Right hindlimb (tissue), 1 donor: ENCODE results near the gene TET3.

ENCODE experiments used
- DNase-seq: peaks from one replicate; pipeline ENCODE4 v3.0.0-alpha.2; 2018

Gene TET3

DNA sequence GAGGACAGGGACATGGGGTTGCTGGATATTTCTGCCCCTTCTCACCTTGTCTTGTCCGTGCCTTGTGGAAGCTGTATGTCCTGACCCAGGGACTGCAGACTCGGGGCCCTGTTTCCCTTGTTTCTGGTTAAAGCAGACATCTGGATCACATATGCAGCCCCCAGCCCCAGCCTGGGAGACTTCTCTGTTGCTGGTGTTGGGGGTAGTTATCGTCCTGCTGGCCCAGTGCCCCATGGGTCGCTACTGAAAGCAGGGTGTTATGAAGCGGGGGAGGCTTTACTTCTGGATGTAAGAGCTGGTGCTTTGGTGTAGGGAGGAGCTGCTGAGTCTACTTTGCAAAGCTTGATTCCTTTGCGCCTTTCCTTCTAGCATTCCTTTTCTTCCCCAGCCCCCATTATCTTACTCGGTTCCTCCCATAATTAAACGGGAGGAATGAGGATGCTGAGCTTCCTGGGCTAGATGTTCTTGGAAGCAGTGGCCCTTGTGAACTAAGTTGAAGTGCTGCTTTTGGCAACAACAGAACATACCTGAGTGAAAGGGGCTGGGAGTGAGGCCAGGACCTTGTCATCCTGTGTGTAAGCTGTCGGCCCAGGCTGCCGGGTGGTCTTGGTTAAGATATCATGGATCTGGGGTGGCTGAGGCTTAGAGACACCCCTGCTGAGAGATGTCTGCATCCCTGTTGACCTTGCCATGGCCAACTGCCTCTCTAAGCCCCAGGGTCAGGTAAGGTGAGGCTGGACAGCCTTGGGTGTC lies 3.4 kb downstream of the TET3 start:
- DNase-seq, result no peak

DNA sequence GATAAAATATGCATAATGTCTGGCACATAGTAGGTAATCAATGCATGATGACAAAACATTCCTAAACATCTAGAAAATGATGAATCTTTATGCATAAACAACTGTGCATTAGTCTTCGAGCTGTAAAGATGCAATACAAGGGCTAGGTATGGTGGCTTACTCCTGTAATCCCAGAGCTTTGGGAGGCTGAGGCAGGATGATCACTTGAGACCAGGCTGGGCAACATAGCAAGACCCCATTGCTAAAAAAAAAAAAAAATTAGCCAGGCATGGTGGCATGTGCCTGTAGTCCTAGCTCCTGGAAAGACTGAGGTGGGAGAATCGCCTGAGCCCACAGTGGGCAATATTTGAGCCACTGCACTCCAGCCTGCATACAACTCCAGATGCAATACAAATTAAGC lies 5.3 kb downstream of the TET3 start:
- DNase-seq, result no peak

DNA sequence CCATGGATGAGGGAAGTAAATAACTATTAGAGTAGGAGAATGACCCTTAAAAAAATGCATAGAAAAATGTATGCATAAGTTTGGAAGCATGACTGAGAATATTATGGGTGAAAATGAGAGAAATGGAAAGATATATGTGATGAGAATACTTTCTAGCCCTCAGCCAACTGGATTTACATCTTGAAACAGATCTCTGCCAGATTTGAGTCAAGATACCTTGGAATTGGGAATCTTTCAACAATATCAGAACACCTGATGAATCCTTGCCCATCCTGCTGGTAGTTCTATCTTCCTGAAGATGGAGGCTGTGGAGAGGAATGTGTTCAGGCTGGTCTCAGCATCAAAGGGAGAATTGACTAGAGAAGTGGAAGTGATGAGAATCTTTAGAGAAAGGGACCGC lies 5.8 kb downstream of the TET3 start:
- no peak for DNase-seq

DNA sequence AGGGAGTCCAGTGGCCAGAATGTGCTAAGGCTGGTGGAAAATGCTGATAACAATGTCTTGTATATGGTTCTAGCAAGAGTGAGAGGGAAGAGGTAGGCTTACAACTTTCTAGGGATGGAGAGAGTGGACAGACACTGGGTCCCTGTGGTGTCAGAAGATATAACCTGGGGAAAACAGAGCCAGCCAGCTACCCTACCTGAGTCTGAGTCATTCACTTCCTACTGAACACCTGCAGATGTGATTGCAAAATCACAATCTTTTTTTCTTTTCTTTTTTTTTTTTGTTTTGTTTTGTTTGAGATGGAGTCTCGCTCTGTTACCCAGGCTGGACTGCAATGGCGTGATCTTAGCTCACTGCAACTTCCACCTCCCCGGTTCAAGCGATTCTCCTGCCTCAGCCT lies 7.3 kb downstream of the TET3 start:
- DNase-seq, result no peak

- DNase-seq, result no peak
Observed at GRCh38 chr2:73993376-73993775, 8.7 kb downstream of the TET3 start.

DNA sequence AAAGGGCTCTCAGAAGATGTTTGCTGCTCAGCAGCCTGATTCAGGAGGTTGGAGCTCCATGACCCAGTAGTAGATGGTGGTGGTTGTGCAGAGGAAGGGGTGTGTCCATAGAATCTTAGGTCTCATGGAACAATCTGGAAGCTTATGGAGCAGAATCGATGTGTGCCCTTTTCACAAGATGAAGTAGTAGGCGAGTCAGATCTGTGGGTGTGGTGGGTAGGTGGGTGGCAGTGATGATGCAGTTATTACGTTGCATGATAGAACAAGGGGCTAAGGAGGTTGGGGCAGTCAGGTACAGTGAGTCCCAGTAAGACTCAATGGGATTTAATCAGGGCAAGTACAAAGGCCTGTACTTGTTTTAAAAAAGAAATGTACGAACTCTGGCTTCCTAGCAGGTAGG lies 9.1 kb downstream of the TET3 start:
- no peak for DNase-seq

GRCh38 chr2:73994178-73994831 lies 9.6 kb downstream of the TET3 start:
- DNase-seq, result no peak

DNA sequence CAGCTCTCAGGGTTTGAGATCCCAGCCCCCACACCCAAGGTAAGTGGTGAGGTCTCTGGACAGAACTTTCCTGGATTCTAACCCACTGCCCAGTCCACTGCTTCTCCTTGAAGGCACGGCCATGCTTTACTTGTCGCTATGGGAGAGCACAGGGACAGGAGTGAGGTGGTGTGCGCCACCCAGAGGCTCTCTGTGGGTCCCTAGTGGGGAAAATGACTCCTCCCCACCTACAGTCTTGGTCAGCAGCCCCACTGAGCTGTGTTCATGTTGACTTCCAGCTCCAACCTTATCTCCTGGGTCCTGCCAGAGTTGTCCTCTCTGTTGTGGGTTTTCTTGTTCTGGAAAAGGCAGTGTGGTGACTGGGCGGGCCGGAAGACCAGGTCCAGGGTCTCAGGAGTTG lies 11.1 kb downstream of the TET3 start:
- no peak for DNase-seq

DNA sequence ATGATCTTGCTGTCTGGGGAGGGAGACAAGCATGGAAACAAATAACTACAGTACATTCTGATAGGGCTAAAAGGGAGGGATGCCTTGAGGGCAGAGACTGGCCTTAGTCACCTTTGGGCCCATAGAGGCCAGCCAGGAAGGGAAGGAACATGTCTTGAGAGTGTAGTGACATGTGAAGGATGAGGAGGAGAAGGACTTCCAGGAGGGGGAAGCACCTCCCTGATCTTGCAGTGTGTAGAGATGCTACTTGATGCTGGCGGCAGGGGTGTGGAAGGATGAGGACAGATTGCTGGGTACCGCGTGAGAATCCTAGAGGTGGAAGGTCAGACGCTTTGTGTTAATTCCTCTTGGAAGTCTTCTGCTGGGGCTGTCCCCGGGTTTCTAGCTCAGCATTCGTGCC lies 13.1 kb downstream of the TET3 start:
- DNase-seq, result no peak

DNA sequence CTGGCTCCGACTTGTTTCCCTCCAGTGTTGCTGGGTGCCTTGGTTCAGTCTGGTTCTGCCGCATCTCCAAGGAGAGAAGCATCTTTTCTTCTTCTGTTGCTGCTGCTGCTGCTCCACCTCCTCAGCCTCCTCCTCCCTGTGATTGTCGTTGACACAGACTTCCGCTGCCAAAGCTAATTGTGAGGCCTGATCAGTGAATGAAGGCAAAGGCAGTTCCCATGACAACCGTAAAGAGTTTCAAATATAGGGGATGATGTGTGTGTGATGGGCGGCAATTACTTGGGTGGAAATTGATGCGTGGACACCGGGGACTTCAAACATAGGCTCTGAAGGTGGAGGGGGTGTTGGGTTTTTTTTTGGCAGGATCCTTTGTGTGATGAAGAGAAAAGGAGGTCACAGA lies 13.7 kb downstream of the TET3 start:
- no peak for DNase-seq

GRCh38 chr2:73998933-73999332 lies 14.2 kb downstream of the TET3 start:
- DNase-seq, result no peak

DNA sequence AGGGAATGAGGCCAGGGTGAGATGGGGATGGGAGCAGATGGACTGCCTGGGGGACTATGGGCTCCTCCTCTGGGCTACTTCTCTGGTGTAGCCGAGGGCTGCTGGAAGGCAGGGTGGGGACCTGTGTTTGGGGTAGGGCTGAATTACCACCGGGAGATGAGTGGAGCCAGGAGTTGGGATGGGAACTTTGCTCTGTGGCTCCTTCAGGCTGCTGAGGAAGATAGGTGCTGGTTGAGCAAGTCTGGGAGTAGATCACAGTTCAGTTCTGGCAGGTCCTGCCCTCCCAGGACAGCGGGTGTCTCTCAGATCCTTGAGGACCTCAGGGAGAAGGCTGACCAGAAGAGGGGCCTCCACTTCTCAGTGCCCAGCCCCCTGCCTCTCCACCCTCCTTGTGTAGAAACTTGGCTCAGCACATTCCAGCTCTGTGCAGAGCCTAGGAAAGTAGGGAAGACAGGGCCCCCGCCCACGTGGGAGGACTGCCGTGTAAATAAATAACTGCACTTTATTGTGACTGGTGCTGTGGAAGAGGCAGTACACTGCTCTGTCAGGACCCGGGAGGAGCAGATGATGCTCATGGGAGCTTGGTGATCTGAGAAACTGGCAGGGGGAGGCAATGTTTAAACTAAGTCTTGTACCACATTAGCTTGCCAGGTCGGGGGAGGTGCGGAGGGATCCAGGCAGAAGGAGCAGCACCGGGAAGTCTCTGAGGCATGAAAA lies 15.3 kb downstream of the TET3 start:
- peak; percentile 65 for DNase-seq

DNA sequence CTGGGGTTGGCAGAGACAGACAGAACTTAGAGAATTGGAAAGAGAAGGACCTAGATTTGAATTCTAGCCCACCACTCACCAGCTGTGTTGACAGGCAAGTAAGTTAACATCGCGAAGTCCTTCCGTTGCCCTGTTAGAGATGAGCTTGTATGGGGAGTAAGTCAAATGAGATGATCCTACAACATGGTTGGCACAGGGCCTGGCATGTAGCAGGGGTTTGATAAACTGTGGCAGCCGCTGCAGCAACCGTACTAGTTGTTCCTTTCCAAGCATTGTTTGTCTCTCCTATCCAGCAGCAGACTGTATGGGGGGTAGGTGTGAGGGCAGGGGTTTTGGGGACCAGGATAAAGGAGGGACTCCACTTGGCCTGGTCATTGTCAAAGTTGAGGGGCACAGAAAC lies 16.0 kb downstream of the TET3 start:
- DNase-seq, result no peak

DNA sequence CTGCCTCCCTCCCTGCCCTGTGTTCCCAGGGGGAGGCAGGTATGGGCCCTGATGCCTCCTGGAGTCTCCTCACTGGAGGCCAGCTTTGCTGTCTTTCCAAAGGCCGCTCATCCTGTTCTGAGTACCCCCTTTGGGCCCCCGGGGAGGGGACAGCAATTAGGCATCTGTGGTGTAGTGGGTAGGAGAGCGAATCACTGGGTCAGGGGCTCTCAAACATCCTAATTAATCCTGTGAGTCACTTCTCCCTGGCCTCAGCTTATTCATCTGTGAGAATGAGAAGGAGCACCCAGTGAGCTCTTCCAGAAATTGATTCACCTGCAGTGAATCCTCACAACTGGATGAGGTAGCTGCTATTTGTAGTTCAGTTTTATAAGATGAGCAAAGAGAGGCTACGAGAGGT lies 16.4 kb downstream of the TET3 start:
- DNase-seq, result no peak

DNA sequence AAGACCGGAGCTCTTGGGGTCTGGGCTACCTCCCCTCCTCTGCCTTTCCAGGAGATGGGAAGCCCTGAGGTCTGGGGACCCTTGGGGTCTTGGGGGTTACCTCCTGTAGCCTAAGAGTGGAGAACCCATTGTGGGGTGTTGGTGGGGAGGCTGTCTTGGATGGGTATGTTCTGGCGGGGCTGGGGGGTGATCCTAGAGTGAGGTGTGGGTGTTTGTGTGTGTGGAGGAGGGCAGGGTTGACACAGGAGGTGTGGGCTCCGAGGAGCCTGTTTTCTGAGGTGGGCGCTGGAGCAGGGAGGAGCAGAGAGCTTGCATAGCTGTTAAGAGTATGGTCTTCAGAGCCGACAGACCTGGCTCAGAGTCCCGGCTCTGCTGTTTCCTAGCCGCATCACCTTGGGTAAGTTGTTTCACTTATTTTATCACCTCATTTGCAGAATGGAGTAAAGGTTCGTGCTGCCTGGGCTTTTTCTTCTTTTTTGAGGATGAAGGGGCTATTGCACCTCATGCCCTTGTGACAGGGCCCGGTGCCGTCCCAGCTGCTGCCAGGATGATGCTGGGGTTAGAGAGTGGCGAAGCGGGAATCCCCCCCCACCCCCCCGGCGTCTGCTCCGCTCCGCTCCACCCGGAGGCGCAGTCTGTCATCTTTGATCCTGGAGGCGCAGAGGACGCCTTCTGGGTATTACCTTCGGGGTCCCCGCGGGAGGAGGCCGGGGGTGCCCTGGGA lies 17.2 kb downstream of the TET3 start:
- DNase-seq, result no peak

DNA sequence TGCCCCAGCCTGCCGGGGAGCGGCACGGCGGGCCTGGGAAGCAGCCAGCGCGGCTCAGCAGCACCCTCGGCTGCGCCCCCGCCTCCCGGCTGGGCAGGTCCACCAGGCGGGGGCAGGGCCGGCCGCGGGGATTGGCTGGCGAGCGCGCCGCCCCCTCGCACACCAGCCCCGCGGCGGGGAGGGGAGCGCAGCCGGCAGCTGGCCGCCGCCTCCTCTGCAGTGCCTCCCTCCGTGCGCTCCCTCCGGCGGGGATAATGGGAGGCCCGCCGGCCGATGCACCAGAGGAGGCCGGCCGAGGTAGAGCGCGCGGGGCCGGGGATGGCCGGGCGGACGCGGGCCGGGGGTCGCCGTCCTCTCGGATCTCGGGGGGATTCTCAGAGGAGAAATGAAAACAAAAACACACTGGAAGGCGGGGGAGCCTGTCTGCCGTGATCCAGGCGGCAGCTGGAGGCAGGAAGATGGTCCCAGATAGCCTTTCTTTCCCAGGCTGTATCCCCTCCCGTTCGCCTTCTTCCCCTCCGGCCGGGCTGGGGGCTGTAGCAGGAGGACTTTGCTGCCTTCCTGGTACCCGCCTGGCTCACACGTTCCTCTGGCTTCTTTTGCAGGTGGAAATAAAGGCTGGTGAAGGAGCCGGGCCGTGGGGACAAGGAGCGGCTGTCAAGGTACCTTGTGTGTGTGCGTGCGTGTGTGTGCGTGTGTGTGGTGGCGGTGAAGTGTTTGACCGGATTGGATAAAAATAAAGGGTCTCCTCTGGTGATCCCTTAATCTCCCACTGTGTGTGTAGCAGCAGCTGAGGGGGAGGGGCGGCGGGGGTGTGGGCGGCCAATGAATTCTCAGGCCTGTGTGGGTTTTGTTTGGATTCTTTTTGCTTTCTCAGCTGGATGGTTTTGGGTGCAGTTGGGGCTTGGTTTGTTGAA lies 18.1 kb downstream of the TET3 start:
- peak; percentile 90 for DNase-seq

GRCh38 chr2:74003494-74004211 lies 18.9 kb downstream of the TET3 start:
- DNase-seq, result no peak

GRCh38 chr2:74004212-74005182 lies 19.8 kb downstream of the TET3 start:
- DNase-seq, result no peak

DNA sequence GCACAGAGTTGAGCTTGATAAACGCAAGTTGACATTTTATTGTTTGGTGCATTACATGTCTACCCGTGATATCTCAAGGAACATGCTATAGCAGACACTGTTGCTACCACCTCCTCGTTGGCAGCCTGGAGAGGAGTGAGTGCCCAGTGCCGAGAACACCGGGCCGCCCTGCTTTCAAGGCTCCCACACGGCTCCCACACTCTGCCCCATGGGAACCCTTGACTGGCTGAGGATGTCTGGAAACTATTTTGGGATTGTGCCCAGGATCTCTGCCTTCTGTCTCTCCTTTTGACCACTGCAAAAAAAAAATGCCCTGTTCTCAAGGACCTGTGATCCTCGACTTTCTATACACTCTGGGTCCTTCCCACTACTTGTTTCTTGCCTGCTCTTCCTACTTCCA lies 21.1 kb downstream of the TET3 start:
- DNase-seq, result no peak

DNA sequence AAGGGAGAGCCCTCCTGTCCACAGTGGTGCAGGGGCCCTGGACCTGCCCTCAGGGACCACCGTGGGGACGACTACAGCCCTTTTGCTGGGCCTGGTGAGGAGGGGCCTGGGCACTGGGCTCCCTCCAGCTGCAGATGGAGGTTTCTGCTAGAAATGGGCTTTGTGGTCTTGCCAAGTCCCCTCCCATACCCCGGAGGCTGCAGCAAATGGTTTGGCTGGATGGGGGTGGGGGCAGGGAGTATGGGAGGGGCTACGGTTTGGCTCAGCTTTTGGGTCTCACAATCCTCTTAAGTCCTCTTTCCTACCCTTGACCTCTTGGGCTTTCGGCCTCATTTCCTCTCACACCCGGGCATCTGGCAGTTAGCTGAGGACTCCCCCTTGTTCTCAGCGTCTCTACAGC lies 21.7 kb downstream of the TET3 start:
- peak; percentile 81 for DNase-seq
